ENCODE results near the gene COL25A1. TPM values are rescaled to one million over a fixed set of nuclear protein-coding genes. Genes with fewer than 3 reads are reported as not detected.

The COL25A1 gene
- total RNA-seq, 1 experiment from 2014 or later, result 8.8 TPM

- Histone ChIP-seq H3K4me3 (ENCODE audit: low read depth, low read length, poor library complexity, severe bottlenecking) (no peak overlapping the region), H3K27ac (ENCODE audit: low read depth, low read length, poor library complexity, severe bottlenecking) (peak overlapping the region; percentile 88), H3K9me3 (ENCODE audit: low read depth, low read length, poor library complexity, severe bottlenecking) (no peaks in the 10 kb centered on the region), H3K27me3 (replicated peaks; ENCODE audit: insufficient read depth, low read depth, low read length, poor library complexity) (no peaks in the 10 kb centered on the region), H3K36me3 (ENCODE audit: insufficient read depth, low read length, poor library complexity, severe bottlenecking) (no peaks in the 10 kb centered on the region), H3K4me1 (ENCODE audit: insufficient read depth, low read length, poor library complexity, severe bottlenecking) (peaks cover 44% of the 10 kb centered on the region)
- BruUV-seq (replicated peaks), result TSS peak; percentile 80
- TF ChIP-seq EZH2 (IDR thresholded peaks at IDR 0.05; ENCODE audit: borderline replicate concordance, low read depth, low read length, poor library complexity, severe bottlenecking) (no peak), CTCF (conservative IDR thresholded peaks at IDR 0.05; ENCODE audit: low read depth, low read length) (no peak)
- no peak for DNase-seq (ENCODE audit: low spot score)
- CTCF ChIA-PET, result no interaction called here
- intact Hi-C loops (cut with micrococcal nuclease; ENCODE audit: unreplicated experiment), result no loop called here
- POLR2A ChIA-PET (ENCODE audit: low non-redundant PET), result no interaction called here
Observed at GRCh38 chr4:109215506-109215905, 87.0 kb downstream of the COL25A1 start.

DNA sequence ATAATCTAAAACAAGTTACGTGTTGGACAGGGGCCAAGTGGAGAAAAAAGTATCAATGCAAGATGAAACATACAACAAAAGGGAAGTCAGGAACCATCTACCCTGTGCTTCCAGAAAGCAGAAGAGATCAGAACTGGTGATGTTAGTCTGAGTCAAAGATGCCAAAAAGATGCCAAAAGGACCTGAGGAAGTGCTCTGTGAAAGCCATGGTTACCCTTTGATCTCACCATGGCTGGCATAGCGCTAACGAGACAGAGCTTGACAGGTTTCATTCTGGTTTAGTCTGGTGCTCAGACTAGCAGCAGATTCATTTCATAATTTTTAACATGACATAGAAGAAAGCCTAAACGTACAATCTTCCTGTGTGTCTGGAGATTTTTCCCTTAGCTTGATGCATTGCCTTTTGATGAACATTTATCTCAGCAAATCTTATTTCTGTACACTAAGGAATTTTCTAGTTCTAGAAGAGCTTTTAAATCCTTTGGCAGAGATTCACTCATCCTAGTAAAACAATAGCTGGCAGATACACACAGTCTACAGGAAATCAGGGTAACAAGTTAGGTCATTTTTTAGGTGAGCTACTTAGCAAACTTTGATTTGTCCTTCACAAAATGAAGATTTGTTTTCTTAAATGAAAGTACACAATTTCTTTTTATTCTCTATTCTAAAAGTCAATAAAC lies 87.7 kb downstream of the COL25A1 start:
- peak overlapping the region; percentile 88 for H3K27ac ChIP-seq (ENCODE audit: low read depth, low read length, poor library complexity, severe bottlenecking)
- no peak overlapping the region for H3K4me3 ChIP-seq (ENCODE audit: low read depth, low read length, poor library complexity, severe bottlenecking)
- ChIA-PET CTCF (no interaction called here), POLR2A (ENCODE audit: low non-redundant PET) (no interaction called here)
- H3K4me1 ChIP-seq (ENCODE audit: insufficient read depth, low read length, poor library complexity, severe bottlenecking), result peaks cover 39% of the 10 kb centered on the region
- BruUV-seq (replicated peaks), result no TSS peak
- H3K9me3 ChIP-seq (ENCODE audit: low read depth, low read length, poor library complexity, severe bottlenecking), result no peaks in the 10 kb centered on the region
- no peaks in the 10 kb centered on the region for H3K27me3 ChIP-seq (replicated peaks; ENCODE audit: insufficient read depth, low read depth, low read length, poor library complexity)
- intact Hi-C loops (cut with micrococcal nuclease; ENCODE audit: unreplicated experiment), result no loop called here
- no peak for DNase-seq (ENCODE audit: low spot score)
- TF ChIP-seq CTCF (conservative IDR thresholded peaks at IDR 0.05; ENCODE audit: low read depth, low read length), result no peak
- no peaks in the 10 kb centered on the region for H3K36me3 ChIP-seq (ENCODE audit: insufficient read depth, low read length, poor library complexity, severe bottlenecking)

GRCh38 chr4:109213056-109213455 lies 89.4 kb downstream of the COL25A1 start:
- DNase-seq (ENCODE audit: low spot score), result no peak
- H3K9me3 ChIP-seq (ENCODE audit: low read depth, low read length, poor library complexity, severe bottlenecking), result no peaks in the 10 kb centered on the region
- intact Hi-C loops (cut with micrococcal nuclease; ENCODE audit: unreplicated experiment), result no loop called here
- H3K27me3 ChIP-seq (replicated peaks; ENCODE audit: insufficient read depth, low read depth, low read length, poor library complexity), result no peaks in the 10 kb centered on the region
- CTCF ChIA-PET, result no interaction called here
- no TSS peak for BruUV-seq (replicated peaks)
- no peak for TF ChIP-seq EZH2 (IDR thresholded peaks at IDR 0.05; ENCODE audit: borderline replicate concordance, low read depth, low read length, poor library complexity, severe bottlenecking)
- TF ChIP-seq CTCF (conservative IDR thresholded peaks at IDR 0.05; ENCODE audit: low read depth, low read length), result no peak
- no peaks in the 10 kb centered on the region for H3K36me3 ChIP-seq (ENCODE audit: insufficient read depth, low read length, poor library complexity, severe bottlenecking)
- H3K27ac ChIP-seq (ENCODE audit: low read depth, low read length, poor library complexity, severe bottlenecking), result no peak overlapping the region
- peaks cover 26% of the 10 kb centered on the region for H3K4me1 ChIP-seq (ENCODE audit: insufficient read depth, low read length, poor library complexity, severe bottlenecking)
- POLR2A ChIA-PET (ENCODE audit: low non-redundant PET), result no interaction called here
- H3K4me3 ChIP-seq (ENCODE audit: low read depth, low read length, poor library complexity, severe bottlenecking), result no peak overlapping the region
